GM23248 (cell line): Measurements from ENCODE around the gene KCNE4.

Source experiments
- EZH2 ChIP-seq: fragments of 200-600 bp; sonication (generic); IDR thresholded peaks from 2 replicates; pipeline ENCODE4 v1.6.1; 2018; ENCODE audit warnings: antibody characterized with exemption, mild to moderate bottlenecking; ENCODE audit not compliant: insufficient read depth, poor library complexity, severe bottlenecking
- EZH2phosphoT487 ChIP-seq: fragments of 200-600 bp; sonication (generic); IDR thresholded peaks from 2 replicates; pipeline ENCODE4 v1.6.1; 2018; ENCODE audit warnings: antibody characterized with exemption, moderate library complexity, mild to moderate bottlenecking, low read depth; ENCODE audit not compliant: insufficient read depth

- no peak for TF ChIP-seq EZH2
- no peak for TF ChIP-seq EZH2phosphoT487
Observed at GRCh38 chr2:223034221-223034975, 17.6 kb upstream of the KCNE4 start.
